ENCODE data around the gene GALK2. TPM values are rescaled to one million over a fixed set of nuclear protein-coding genes. Genes with fewer than 3 reads are reported as not detected.

GALK2 gene
- total and polyA plus RNA-seq, 2 donors (not counting 1 experiment from before 2014, with no cell fraction given): 11.2 to 23.1 TPM

DNA sequence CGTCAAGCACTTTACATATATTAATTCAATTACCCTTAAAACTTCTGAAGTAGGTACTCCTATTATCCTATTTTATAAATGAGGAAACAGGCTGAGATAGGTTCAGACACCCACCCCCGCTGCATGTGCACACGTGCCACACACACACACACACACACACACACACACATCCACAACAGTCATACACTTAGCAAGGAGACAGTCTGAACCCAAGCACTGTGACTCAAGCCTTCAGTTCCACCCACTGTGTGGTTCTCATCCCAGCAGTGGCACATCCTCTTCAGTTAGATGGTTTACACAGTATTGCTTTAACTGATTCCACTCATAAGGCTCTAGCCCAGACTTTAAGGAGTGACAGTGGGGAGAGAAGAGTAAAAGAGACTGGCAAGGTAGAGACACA, 161.9 kb downstream of the GALK2 start:
- intact Hi-C loops (cut with micrococcal nuclease): no loop called here
- Histone ChIP-seq H4K20me1 (ENCODE audit: control insufficient read depth, insufficient read depth, low read length, poor library complexity, severe bottlenecking) (no peaks in the 10 kb centered on the region), H3K79me2 (ENCODE audit: control insufficient read depth, insufficient read depth, low read length) (no peaks in the 10 kb centered on the region), H2AFZ (ENCODE audit: insufficient read depth, low read depth, low read length, poor library complexity, severe bottlenecking) (no peak overlapping the region), H3K27ac (ENCODE audit: low read length in 2 of 2) (no peak overlapping the region), H3K4me1 (ENCODE audit: control insufficient read depth in 2 of 2, insufficient read depth in 2 of 2, low read length in 2 of 2) (no peaks in the 10 kb centered on the region), H3K4me2 (replicated peaks; ENCODE audit: low read depth, low read length, poor library complexity, severe bottlenecking) (no peak overlapping the region), H3K36me3 (replicated peaks in 1 of 2; ENCODE audit: control extremely low read depth in 1 of 2, control insufficient read depth in 1 of 2, extremely low read depth in 1 of 2, insufficient read depth in 2 of 2, low read length in 1 of 2) (peaks cover 3 to 5% of the 10 kb centered on the region in 2 experiments), H3K9ac (ENCODE audit: low read length) (no peak overlapping the region), H3K27me3 (replicated peaks in 1 of 4; ENCODE audit: control extremely low read depth in 1 of 4, control insufficient read depth in 3 of 4, insufficient read depth in 4 of 4, low read length in 3 of 4) (no peaks in the 10 kb centered on the region), H3K4me3 (ENCODE audit: control extremely low read depth in 1 of 5, extremely low read depth in 1 of 5, insufficient read depth in 1 of 5, low read depth in 2 of 5, low read length in 4 of 5) (no peak overlapping the region), H3K9me3 (ENCODE audit: control extremely low read depth in 1 of 3, control insufficient read depth in 2 of 3, insufficient read depth in 1 of 3, low read length in 2 of 3) (no peaks in the 10 kb centered on the region)
- H3K4me3 Mint-ChIP-seq: no peak overlapping the region
- no peaks in the 10 kb centered on the region for H3K9me3 Mint-ChIP-seq (ENCODE audit: insufficient read depth)
- no peak overlapping the region for H3K27ac Mint-ChIP-seq
- CTCF ChIA-PET: no interaction called here
- no peak for DNase-seq
- no peak for TF ChIP-seq EZH2 (IDR thresholded peaks at IDR 0.05; ENCODE audit: borderline replicate concordance, insufficient read depth, low read depth, low read length, poor library complexity, severe bottlenecking)
- TF ChIP-seq, protein P1, sequence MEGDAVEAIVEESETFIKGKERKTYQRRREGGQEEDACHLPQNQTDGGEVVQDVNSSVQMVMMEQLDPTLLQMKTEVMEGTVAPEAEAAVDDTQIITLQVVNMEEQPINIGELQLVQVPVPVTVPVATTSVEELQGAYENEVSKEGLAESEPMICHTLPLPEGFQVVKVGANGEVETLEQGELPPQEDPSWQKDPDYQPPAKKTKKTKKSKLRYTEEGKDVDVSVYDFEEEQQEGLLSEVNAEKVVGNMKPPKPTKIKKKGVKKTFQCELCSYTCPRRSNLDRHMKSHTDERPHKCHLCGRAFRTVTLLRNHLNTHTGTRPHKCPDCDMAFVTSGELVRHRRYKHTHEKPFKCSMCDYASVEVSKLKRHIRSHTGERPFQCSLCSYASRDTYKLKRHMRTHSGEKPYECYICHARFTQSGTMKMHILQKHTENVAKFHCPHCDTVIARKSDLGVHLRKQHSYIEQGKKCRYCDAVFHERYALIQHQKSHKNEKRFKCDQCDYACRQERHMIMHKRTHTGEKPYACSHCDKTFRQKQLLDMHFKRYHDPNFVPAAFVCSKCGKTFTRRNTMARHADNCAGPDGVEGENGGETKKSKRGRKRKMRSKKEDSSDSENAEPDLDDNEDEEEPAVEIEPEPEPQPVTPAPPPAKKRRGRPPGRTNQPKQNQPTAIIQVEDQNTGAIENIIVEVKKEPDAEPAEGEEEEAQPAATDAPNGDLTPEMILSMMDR (IDR thresholded peaks at IDR 0.05): no peak
- POLR2A ChIA-PET: no interaction called here
- ATAC-seq (ENCODE audit: low read depth): no peak
- WGBS (ENCODE audit: insufficient coverage): 92% methylated on average over 2 of the region's 3 CpGs
- H3K4me1 Mint-ChIP-seq: no peaks in the 10 kb centered on the region
- H3K27me3 Mint-ChIP-seq: no peaks in the 10 kb centered on the region

DNA sequence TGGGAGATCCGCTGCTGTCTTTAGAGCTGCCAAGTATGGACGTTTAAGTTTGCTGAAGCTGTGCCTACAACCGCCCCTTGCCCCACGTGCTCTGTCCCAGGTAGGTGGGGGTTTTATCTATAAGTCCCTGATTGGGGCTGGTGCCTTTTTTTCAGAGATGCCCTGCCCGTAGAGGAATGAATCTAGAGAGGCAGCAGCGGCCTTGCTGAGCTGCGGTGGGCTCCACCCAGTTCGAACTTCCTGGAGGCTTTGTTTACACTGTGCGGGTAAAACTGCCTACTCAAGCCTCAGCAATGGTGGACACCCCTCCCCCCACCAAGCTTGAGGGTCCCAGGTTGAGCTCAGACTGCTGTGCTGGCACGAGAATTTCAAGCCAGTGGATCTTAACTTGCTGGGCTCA, 169.6 kb downstream of the GALK2 start:
- Histone ChIP-seq H3K27me3 (replicated peaks in 1 of 4; ENCODE audit: control extremely low read depth in 1 of 4, control insufficient read depth in 3 of 4, insufficient read depth in 4 of 4, low read length in 3 of 4) (no peaks in the 10 kb centered on the region), H3K4me3 (ENCODE audit: control extremely low read depth in 1 of 5, extremely low read depth in 1 of 5, insufficient read depth in 1 of 5, low read depth in 2 of 5, low read length in 4 of 5) (no peak overlapping the region), H3K9ac (ENCODE audit: low read length) (no peak overlapping the region), H4K20me1 (ENCODE audit: control insufficient read depth, insufficient read depth, low read length, poor library complexity, severe bottlenecking) (no peaks in the 10 kb centered on the region), H3K4me2 (replicated peaks; ENCODE audit: low read depth, low read length, poor library complexity, severe bottlenecking) (no peak overlapping the region), H3K36me3 (replicated peaks in 1 of 2; ENCODE audit: control extremely low read depth in 1 of 2, control insufficient read depth in 1 of 2, extremely low read depth in 1 of 2, insufficient read depth in 2 of 2, low read length in 1 of 2) (no peaks in the 10 kb centered on the region), H3K4me1 (ENCODE audit: control insufficient read depth in 2 of 2, insufficient read depth in 2 of 2, low read length in 2 of 2) (no peaks in the 10 kb centered on the region), H2AFZ (ENCODE audit: insufficient read depth, low read depth, low read length, poor library complexity, severe bottlenecking) (no peak overlapping the region), H3K27ac (ENCODE audit: low read length in 2 of 2) (no peak overlapping the region), H3K79me2 (ENCODE audit: control insufficient read depth, insufficient read depth, low read length) (no peaks in the 10 kb centered on the region), H3K9me3 (ENCODE audit: control extremely low read depth in 1 of 3, control insufficient read depth in 2 of 3, insufficient read depth in 1 of 3, low read length in 2 of 3) (peaks cover 0 to 9% (median 0%) of the 10 kb centered on the region in 3 donors)
- no peak overlapping the region for H3K27ac Mint-ChIP-seq
- no peak for TF ChIP-seq EZH2 (IDR thresholded peaks at IDR 0.05; ENCODE audit: borderline replicate concordance, insufficient read depth, low read depth, low read length, poor library complexity, severe bottlenecking)
- TF ChIP-seq, protein P1 (IDR thresholded peaks at IDR 0.05): no peak
- POLR2A ChIA-PET: no interaction called here
- DNase-seq (no peak), ATAC-seq (ENCODE audit: low read depth) (no peak)
- H3K27me3 Mint-ChIP-seq: no peaks in the 10 kb centered on the region
- intact Hi-C loops (cut with micrococcal nuclease): no loop called here
- H3K9me3 Mint-ChIP-seq (ENCODE audit: insufficient read depth): peaks cover 8% of the 10 kb centered on the region
- CTCF ChIA-PET: no interaction called here
- no peaks in the 10 kb centered on the region for H3K4me1 Mint-ChIP-seq
- 80% methylated on average over 5 of the region's 10 CpGs for WGBS (ENCODE audit: insufficient coverage)
- no peak overlapping the region for H3K4me3 Mint-ChIP-seq
